Activated B cell treated with CpG ODN at 0.5 μM for 24 hours (primary cell): ENCODE data around the gene MORN4. TPM values are rescaled to one million over a fixed set of nuclear protein-coding genes. Genes with fewer than 3 reads are reported as not detected.
"Not testable (repeated sequence)": the region's sequence is repeated elsewhere in the genome, so short reads cannot be mapped to it uniquely, and the experiment has no call there.

Experiments
- ATAC-seq: fragments of 200-7000 bp; cut with Tn5 transposase; one replicate; pipeline ENCODE4 v1.10.0; 2021; ENCODE audit warnings: low read depth, mild to moderate bottlenecking, moderate library complexity
- CTCF ChIA-PET: fragments of 350-600 bp; sonication (Branson Sonifier 250); formaldehyde crosslinking; loops from one replicate; lab custom pipeline; 2021; ENCODE audit warnings: antibody characterized with exemption; lab: Charles Lee
- POLR2A ChIA-PET: fragments of 350-600 bp; sonication (Branson Sonifier 250); formaldehyde crosslinking; loops from one replicate; lab custom pipeline; 2021; ENCODE audit warnings: antibody characterized with exemption; lab: Charles Lee
- DNase-seq: peaks from one replicate; pipeline ENCODE4 v3.0.0; 2022
- H3K27ac Mint-ChIP-seq: one replicate; pipeline ENCODE4 v1.8.0; 2020; ENCODE audit warnings: mixed read lengths
- H3K27me3 Mint-ChIP-seq: one replicate; pipeline ENCODE4 v1.8.0; 2021; ENCODE audit warnings: mixed read lengths
- H3K36me3 Mint-ChIP-seq: one replicate; pipeline ENCODE4 v1.8.0; 2021; ENCODE audit warnings: low read depth, mixed read lengths
- H3K4me1 Mint-ChIP-seq: one replicate; pipeline ENCODE4 v1.8.0; 2021; ENCODE audit warnings: mixed read lengths
- H3K4me3 Mint-ChIP-seq: one replicate; pipeline ENCODE4 v1.8.0; 2020; ENCODE audit warnings: mild to moderate bottlenecking, mixed read lengths
- H3K9me3 Mint-ChIP-seq: one replicate; pipeline ENCODE4 v1.8.0; 2020; ENCODE audit warnings: mixed read lengths
- intact Hi-C: fragments of 100-400 bp; cut with micrococcal nuclease; formaldehyde crosslinking; loops from one replicate; pipeline ENCODE4 v1.15.1; 2024
- total RNA-seq: library from RNA; stranded (reverse); gene quantifications from 2 replicates; pipeline ENCODE4 v1.2.3, GENCODE V29; 2022
- TF ChIP-seq, protein P1 (sequence below): fragments of 200-600 bp; IDR thresholded peaks from one replicate; pipeline ENCODE4 v1.8.0; 2022; ENCODE audit warnings: antibody characterized with exemption, mild to moderate bottlenecking

Gene MORN4
- total RNA-seq, 1 donor from 2014 or later = 2.9 TPM

DNA sequence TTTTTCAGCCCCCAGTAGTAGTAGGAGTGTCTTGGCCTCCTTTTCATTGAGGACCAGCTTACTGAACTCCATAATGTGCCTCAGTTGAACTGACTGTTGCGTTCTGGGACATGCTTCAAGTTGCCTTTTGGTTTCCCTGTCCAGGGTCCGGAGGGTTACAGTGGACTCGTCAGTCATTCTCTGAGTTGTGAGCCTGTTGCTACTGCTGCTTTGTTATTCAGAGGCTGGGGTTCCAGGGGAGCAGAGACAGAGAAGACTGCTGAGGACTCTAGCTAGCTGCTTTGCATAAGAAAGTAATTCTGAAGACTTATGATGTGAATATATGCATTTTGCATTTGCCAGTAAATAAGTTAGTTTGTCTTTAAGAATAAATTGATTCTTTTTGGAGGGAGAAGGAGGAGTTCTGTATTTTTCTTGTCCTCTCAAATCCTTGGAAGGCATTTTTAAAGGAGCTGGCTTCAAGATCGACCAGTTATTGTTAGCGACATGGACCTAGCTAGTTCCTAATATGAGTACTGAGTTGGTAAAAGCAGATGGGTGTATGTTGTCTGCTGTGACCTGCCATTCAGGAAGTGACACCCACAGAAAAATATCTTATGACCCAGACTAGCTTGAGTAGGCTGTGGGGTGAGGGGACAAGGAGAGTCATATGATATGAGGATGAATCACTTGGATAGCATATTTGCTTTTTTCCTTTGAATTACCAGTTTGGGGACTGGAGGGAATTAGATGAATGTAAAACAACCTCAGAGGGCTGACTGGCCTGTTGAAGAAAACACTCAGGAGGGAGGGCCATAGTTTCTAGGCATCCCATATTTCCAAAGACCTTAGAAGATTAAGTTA lies 15.5 kb upstream of the MORN4 start:
- DNase-seq (no peak), ATAC-seq (peak; percentile 97)
- Mint-ChIP-seq H3K4me3 (peak overlapping the region; percentile 25), H3K9me3 (no peaks in the 10 kb centered on the region), H3K4me1 (peaks cover 16% of the 10 kb centered on the region), H3K27me3 (no peaks in the 10 kb centered on the region), H3K27ac (peak overlapping the region; percentile 76), H3K36me3 (peaks cover 49% of the 10 kb centered on the region)
- CTCF ChIA-PET = no interaction called here
- POLR2A ChIA-PET = interaction anchor here (1.0 kb wide), 1 partner anchor 8 kb away, joined by 7 read pairs; the partner anchor contains the start of gene PI4K2A
- TF ChIP-seq, protein P1, sequence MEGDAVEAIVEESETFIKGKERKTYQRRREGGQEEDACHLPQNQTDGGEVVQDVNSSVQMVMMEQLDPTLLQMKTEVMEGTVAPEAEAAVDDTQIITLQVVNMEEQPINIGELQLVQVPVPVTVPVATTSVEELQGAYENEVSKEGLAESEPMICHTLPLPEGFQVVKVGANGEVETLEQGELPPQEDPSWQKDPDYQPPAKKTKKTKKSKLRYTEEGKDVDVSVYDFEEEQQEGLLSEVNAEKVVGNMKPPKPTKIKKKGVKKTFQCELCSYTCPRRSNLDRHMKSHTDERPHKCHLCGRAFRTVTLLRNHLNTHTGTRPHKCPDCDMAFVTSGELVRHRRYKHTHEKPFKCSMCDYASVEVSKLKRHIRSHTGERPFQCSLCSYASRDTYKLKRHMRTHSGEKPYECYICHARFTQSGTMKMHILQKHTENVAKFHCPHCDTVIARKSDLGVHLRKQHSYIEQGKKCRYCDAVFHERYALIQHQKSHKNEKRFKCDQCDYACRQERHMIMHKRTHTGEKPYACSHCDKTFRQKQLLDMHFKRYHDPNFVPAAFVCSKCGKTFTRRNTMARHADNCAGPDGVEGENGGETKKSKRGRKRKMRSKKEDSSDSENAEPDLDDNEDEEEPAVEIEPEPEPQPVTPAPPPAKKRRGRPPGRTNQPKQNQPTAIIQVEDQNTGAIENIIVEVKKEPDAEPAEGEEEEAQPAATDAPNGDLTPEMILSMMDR = no peak
- intact Hi-C loops = loop anchor here (1.0 to 10.0 kb wide), 2 partner anchors 8 to 486 kb away; partner anchors contain the start of genes PI4K2A and R3HCC1L

DNA sequence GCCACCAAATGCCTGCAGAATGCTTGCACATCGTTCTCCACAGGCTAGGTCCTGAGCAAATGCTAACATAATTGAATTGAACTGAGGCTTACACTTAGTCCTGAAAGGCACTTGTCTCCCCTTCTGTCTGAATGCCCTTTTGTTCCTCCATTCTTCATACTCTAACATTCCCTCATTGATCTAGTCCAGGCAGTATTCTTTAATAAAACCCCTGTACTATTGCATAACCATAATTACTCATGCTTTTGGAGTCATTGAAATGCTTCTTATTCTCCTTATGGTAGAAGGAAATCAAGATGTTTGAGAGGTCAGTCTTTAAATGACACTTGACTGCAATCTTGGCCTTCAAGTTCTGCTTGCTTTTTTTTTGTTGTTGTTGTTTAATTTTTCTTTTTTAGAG lies 14.3 kb upstream of the MORN4 start:
- no peak for ATAC-seq
- no peak overlapping the region for H3K27ac Mint-ChIP-seq

DNA sequence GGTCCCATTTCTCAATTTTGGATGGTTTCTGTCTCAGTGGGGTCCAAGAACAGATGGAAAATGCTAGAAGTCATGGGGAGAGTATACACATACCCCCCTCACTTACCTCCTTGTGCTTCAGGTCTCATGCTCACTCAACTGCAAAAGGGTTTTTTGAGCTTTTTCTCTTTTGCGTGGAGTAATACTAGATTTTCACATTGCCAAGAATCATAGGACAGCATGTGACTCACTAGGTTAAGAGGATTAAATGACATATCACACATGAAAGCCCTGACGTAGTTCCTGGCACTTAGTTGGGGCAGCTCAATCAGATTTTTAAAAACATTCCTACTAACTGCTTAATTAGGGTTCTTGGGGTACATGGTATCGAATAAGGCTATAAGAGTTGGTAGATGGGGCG lies 11.6 kb upstream of the MORN4 start:
- Mint-ChIP-seq H3K27ac (no peak overlapping the region), H3K4me3 (no peak overlapping the region), H3K9me3 (no peaks in the 10 kb centered on the region), H3K4me1 (peaks cover 39% of the 10 kb centered on the region), H3K36me3 (peaks cover 38% of the 10 kb centered on the region), H3K27me3 (no peaks in the 10 kb centered on the region)
- intact Hi-C loops = loop anchor here (10.0 kb wide), 1 partner anchor 490 kb away; the partner anchor contains the start of gene R3HCC1L
- TF ChIP-seq, protein P1 = no peak
- DNase-seq = no peak
- POLR2A ChIA-PET = interaction anchor here (0.7 kb wide), 1 partner anchor 21 kb away, joined by 6 read pairs; no protein-coding TSS in a partner anchor
- no peak for ATAC-seq
- CTCF ChIA-PET = interaction anchor here (0.7 kb wide), 2 partner anchors 33 to 86 kb away, joined by 3 read pairs; no protein-coding TSS in a partner anchor

More for the DNA sequence above, 14.3 kb upstream of the MORN4 start:
- peaks cover 44% of the 10 kb centered on the region for H3K36me3 Mint-ChIP-seq
- intact Hi-C loops = loop anchor here (10.0 kb wide), 1 partner anchor 487 kb away; the partner anchor contains the start of gene R3HCC1L
- peaks cover 24% of the 10 kb centered on the region for H3K4me1 Mint-ChIP-seq
- no peak overlapping the region for H3K4me3 Mint-ChIP-seq
- H3K27me3 Mint-ChIP-seq = no peaks in the 10 kb centered on the region
- DNase-seq = no peak
- TF ChIP-seq, protein P1 = no peak
- POLR2A ChIA-PET = no interaction called here
- H3K9me3 Mint-ChIP-seq = no peaks in the 10 kb centered on the region
- CTCF ChIA-PET = interaction anchor here (1.4 kb wide), 1 partner anchor 54 kb away, joined by 3 read pairs; no protein-coding TSS in a partner anchor

DNA sequence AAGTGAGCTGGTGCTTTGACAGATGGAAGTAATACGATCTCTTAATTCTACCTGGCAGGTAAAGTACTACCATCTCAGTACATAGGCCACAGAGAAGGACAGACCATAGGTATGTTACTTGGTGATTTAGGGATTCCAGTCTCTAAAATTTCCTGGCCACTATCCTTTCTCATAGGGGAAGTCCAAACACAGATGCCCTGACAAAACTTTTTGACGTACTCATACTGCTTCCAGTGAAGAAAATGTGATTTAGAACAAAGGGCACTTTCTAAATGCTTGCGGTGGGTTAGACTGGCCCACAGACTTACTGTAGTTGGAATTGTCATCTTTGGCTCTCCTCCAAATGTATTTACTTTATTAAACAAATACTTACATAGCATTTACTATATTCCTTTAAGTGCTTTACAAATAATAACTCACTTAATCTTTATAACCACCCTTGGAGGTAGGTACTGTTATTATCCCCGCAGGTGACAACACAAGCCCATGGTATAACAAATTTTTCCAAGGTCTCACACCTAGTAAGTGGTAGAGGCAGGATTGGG lies 10.2 kb upstream of the MORN4 start:
- Mint-ChIP-seq H3K27ac (peak overlapping the region; percentile 12), H3K36me3 (peaks cover 35% of the 10 kb centered on the region), H3K4me1 (peaks cover 30% of the 10 kb centered on the region), H3K27me3 (no peaks in the 10 kb centered on the region), H3K9me3 (no peaks in the 10 kb centered on the region), H3K4me3 (no peak overlapping the region)
- no peak for ATAC-seq
- POLR2A ChIA-PET = no interaction called here
- TF ChIP-seq, protein P1 = no peak
- CTCF ChIA-PET = no interaction called here
- intact Hi-C loops = loop anchor here (10.0 kb wide), 1 partner anchor 491 kb away; the partner anchor contains the start of gene R3HCC1L
- no peak for DNase-seq

DNA sequence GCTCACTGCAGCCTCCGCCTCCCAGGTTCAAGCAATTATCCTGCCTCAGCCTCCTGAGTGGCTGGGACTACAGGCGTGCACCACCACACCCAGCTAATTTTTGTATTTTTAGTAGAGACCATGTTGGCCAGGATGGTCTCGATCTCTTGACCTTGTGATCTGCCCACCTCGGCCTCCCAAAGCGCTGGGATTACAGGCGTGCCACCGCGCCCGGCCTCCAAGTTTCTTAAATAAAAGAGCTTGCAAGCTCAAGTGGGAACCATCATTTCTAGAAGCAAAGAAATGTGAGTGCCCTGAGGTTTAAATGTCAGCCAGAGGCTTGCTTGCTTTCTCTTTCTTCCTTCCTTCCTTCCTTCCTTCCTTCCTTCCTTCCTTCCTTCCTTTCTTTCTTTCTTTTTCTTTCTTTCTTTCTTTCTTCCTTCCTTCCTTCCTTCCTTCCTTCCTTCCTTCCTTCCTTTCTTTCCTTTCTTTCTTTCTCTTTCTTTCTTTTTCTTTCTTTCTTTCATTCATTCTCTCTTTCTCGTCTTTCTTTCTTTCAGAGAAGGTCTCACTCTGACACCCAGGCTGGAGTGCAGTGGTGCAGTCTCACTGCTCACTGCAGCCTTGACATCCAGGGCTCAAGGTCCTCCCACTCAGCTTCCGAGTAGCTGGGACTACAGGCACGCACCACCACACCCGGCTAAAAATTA lies 9.3 kb upstream of the MORN4 start:
- POLR2A ChIA-PET = interaction anchor here (0.6 to 2.4 kb wide), 2 partner anchors 44 to 94 kb away, joined by 3 to 18 read pairs; partner anchors contain the start of gene AVPI1
- CTCF ChIA-PET, H3K27me3 Mint-ChIP-seq, H3K9me3 Mint-ChIP-seq, ATAC-seq, DNase-seq: not testable (repeated sequence)
- Mint-ChIP-seq H3K27ac (peak overlapping the region; percentile 5), H3K4me1 (peaks cover 25% of the 10 kb centered on the region), H3K4me3 (peak overlapping the region; percentile 41), H3K36me3 (peaks cover 35% of the 10 kb centered on the region)
- intact Hi-C loops = loop anchor here (10.0 kb wide), 1 partner anchor 492 kb away; the partner anchor contains the start of gene R3HCC1L
